Raji (cell line): ENCODE results near the gene IER3IP1.

Source experiments
- POLR2A ChIP-seq: IDR thresholded peaks from 2 replicates; pipeline ENCODE4 v1.6.1; 2011; ENCODE audit warnings: low read depth, low read length, control low read depth; ENCODE audit not compliant: insufficient read depth

IER3IP1 gene

GRCh38 chr18:47168913-47169312 is 7.3 kb downstream of the IER3IP1 start:
- TF ChIP-seq POLR2A, result no peak

GRCh38 chr18:47168509-47168908 is 7.7 kb downstream of the IER3IP1 start:
- no peak for TF ChIP-seq POLR2A

GRCh38 chr18:47166294-47166693 is 9.9 kb downstream of the IER3IP1 start:
- no peak for TF ChIP-seq POLR2A

- no peak for TF ChIP-seq POLR2A
Observed at GRCh38 chr18:47163241-47163640, 12.9 kb downstream of the IER3IP1 start.

- no peak for TF ChIP-seq POLR2A
Observed at GRCh38 chr18:47160256-47160655, 15.9 kb downstream of the IER3IP1 start.

GRCh38 chr18:47151439-47151838 is 24.7 kb downstream of the IER3IP1 start:
- TF ChIP-seq POLR2A, result no peak

- no peak for TF ChIP-seq POLR2A
Observed at GRCh38 chr18:47150824-47151366, 25.3 kb downstream of the IER3IP1 start.

- peak; percentile 91 for TF ChIP-seq POLR2A
Observed at GRCh38 chr18:47150029-47150823, 25.9 kb downstream of the IER3IP1 start, which contains the start of gene HDHD2. Gene HDHD2, minus strand, starts transcription at chr18:47150500. Its CDS starts 14,061 bp downstream, at chr18:47136439.

- TF ChIP-seq POLR2A, result no peak
Observed at GRCh38 chr18:47149457-47150028, 26.6 kb downstream of the IER3IP1 start.

GRCh38 chr18:47146206-47146605 is 30.0 kb downstream of the IER3IP1 start:
- no peak for TF ChIP-seq POLR2A

GRCh38 chr18:47143899-47144485 is 32.2 kb downstream of the IER3IP1 start:
- no peak for TF ChIP-seq POLR2A

- TF ChIP-seq POLR2A, result no peak
Observed at GRCh38 chr18:47143153-47143552, 33.0 kb downstream of the IER3IP1 start.

GRCh38 chr18:47141289-47141688 is 34.9 kb downstream of the IER3IP1 start:
- TF ChIP-seq POLR2A, result no peak

GRCh38 chr18:47121146-47121545 is 55.0 kb downstream of the IER3IP1 start:
- no peak for TF ChIP-seq POLR2A

- TF ChIP-seq POLR2A, result no peak
Observed at GRCh38 chr18:47120428-47120827, 55.7 kb downstream of the IER3IP1 start.

GRCh38 chr18:47118981-47119380 is 57.2 kb downstream of the IER3IP1 start:
- no peak for TF ChIP-seq POLR2A
